Measurements from ENCODE around the gene IFNGR2. TPM values are rescaled to one million over a fixed set of nuclear protein-coding genes. Genes with fewer than 3 reads are reported as not detected.

IFNGR2 gene
- total and polyA plus RNA-seq, 2 of the 13 experiments (the other 11 are each of a cell fraction or from before 2014, with no cell fraction given), result 61.3 to 117 TPM

GRCh38 chr21:33383056-33383888 lies 19.9 kb upstream of the IFNGR2 start (continued):
- TF ChIP-seq ZNF180 (CRISPR knock-in tag; IDR thresholded peaks at IDR 0.05; ENCODE audit: borderline replicate concordance, low read depth) (no peak), EED (CRISPR knock-in tag; IDR thresholded peaks at IDR 0.05) (no peak), ATF4 (CRISPR knock-in tag; IDR thresholded peaks at IDR 0.05) (peak in 1 of 2 experiments; percentile 52; a peak in 1 of 4 replicates), JUNB (CRISPR knock-in tag; IDR thresholded peaks at IDR 0.05; ENCODE audit: borderline replicate concordance) (peak; percentile 92), SOX6 (IDR thresholded peaks at IDR 0.05) (no peak), SOX6 (CRISPR knock-in tag; IDR thresholded peaks at IDR 0.05) (peak; percentile 79; the same call in 1 of the 2 replicates), ZBTB39 (CRISPR knock-in tag; IDR thresholded peaks at IDR 0.05) (no peak), TRIM22 (IDR thresholded peaks at IDR 0.05) (no peak), ZFP91 (CRISPR knock-in tag; IDR thresholded peaks at IDR 0.05; ENCODE audit: borderline replicate concordance) (no peak; the same call in 1 of the 2 replicates), ZBTB43 (CRISPR knock-in tag; conservative IDR thresholded peaks at IDR 0.05) (no peak; the same call in 1 of the 2 replicates), HCFC1 (IDR thresholded peaks at IDR 0.05; ENCODE audit: low read depth, low read length) (no peak), ZNF800 (CRISPR knock-in tag; IDR thresholded peaks at IDR 0.05) (0 out of 2 replicates have a peak, but pooled peaks have one; percentile 19), ZFYVE20 (CRISPR knock-in tag; IDR thresholded peaks at IDR 0.05; ENCODE audit: borderline replicate concordance, low read depth) (no peak), RAD21 (CRISPR knock-in tag; IDR thresholded peaks at IDR 0.05) (peak; percentile 47; the same call in 1 of the 2 replicates), ZNF619 (CRISPR knock-in tag; IDR thresholded peaks at IDR 0.05) (no peak), ZNF766 (CRISPR knock-in tag; IDR thresholded peaks at IDR 0.05; ENCODE audit: borderline replicate concordance) (no peak), ZFP82 (CRISPR knock-in tag; IDR thresholded peaks at IDR 0.05; ENCODE audit: borderline replicate concordance) (no peak), SMAD3 (CRISPR knock-in tag; IDR thresholded peaks at IDR 0.05) (peak; percentile 70), ZNF496 (CRISPR knock-in tag; IDR thresholded peaks at IDR 0.05; ENCODE audit: insufficient replicate concordance) (no peak)

Measured in HepG2 (cell line).